ENCODE data around the gene RUVBL1. TPM values are rescaled to one million over a fixed set of nuclear protein-coding genes. Genes with fewer than 3 reads are reported as not detected.
"Not testable (repeated sequence)": the region's sequence is repeated elsewhere in the genome, so short reads cannot be mapped to it uniquely, and the experiment has no call there.

The RUVBL1 gene
- total and polyA plus RNA-seq, 11 donors, result 14.1 to 44.6 (median 26.2) TPM

- peaks cover 0 to 34% (median 10%) of the 10 kb centered on the region in 12 donors for H3K4me1 ChIP-seq
- TF ChIP-seq POLR2A (IDR thresholded peaks at IDR 0.05) (no peak), CTCF (IDR thresholded peaks at IDR 0.05) (no peak)
- DNase-seq (no peak), ATAC-seq (no peak)
- no peaks in the 10 kb centered on the region for H3K9me3 ChIP-seq
- H3K36me3 ChIP-seq, result peaks cover 0 to 7% (median 0%) of the 10 kb centered on the region in 9 donors
- H3K4me3 ChIP-seq, result no peak overlapping the region
- H3K27me3 ChIP-seq, result no peaks in the 10 kb centered on the region
- 72 to 97% (median 95%) methylated on average over 5 of the region's 5 CpGs for WGBS, 4 donors
- intact Hi-C loops (cut with DNase I), result loop anchor here in 2 of 10 donors (10.0 kb wide), 1 partner anchor 441 kb away; no protein-coding TSS in a partner anchor
- no peak overlapping the region for H3K27ac ChIP-seq
These were observed 39.8 kb upstream of the RUVBL1 start for GRCh38 chr3:128163432-128163831.

DNA sequence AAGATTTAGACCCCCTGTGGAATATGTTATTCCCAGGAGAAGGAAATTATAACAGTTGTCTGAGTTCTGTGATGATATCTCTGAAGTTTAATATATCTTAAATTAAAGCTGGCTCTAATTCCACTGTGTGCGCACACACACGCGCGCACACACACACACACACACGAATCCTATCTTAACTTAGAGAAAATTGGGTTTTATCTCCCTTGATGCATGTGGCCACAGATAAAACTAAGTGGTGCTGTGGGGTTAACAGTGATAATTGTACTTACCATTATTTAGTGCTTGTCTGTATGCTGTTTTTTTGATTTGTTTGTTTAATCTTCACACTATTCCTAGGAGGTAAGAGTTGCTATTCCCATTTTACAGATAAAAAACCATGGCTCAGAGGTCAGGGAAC, 37.0 kb upstream of the RUVBL1 start:
- Histone ChIP-seq H3K4me1 (peaks cover 0 to 26% (median 7%) of the 10 kb centered on the region in 12 donors), H3K27me3 (no peaks in the 10 kb centered on the region), H3K4me3 (no peak overlapping the region), H3K27ac (peak overlapping the region in 1 of 12 donors; percentile 10), H3K9me3 (peaks cover 0 to 10% (median 0%) of the 10 kb centered on the region in 12 donors), H3K36me3 (peaks cover 0 to 21% (median 6%) of the 10 kb centered on the region in 9 donors)
- no peak for DNase-seq
- intact Hi-C loops (cut with DNase I), result loop anchor here in 2 of 10 donors (10.0 kb wide), 1 partner anchor 444 kb away; no protein-coding TSS in a partner anchor
- TF ChIP-seq CTCF (IDR thresholded peaks at IDR 0.05) (no peak), POLR2A (IDR thresholded peaks at IDR 0.05) (no peak)
- 85 to 90% (median 90%) methylated on average over 5 of the region's 5 CpGs for WGBS, 4 donors
- ATAC-seq, result no peak

- Histone ChIP-seq H3K27ac (peak overlapping the region in 11 of 12 donors; percentile 9 to 97 (median 66)), H3K27me3 (no peaks in the 10 kb centered on the region), H3K4me1 (peaks cover 0 to 35% (median 21%) of the 10 kb centered on the region in 12 donors), H3K36me3 (peaks cover 0 to 19% (median 6%) of the 10 kb centered on the region in 9 donors), H3K9me3 (peaks cover 0 to 10% (median 0%) of the 10 kb centered on the region in 12 donors), H3K4me3 (no peak overlapping the region)
- intact Hi-C loops (cut with DNase I), result no loop called here
- ATAC-seq, result peak; percentile 68 to 80 (median 74)
- WGBS, 4 donors, result 47 to 62% (median 55%) methylated on average over 3 of the region's 3 CpGs
- DNase-seq, result no peak
- no peak for TF ChIP-seq CTCF (IDR thresholded peaks at IDR 0.05)
- TF ChIP-seq POLR2A (IDR thresholded peaks at IDR 0.05), result no peak
These were observed 32.2 kb upstream of the RUVBL1 start for GRCh38 chr3:128155616-128156360.

DNA sequence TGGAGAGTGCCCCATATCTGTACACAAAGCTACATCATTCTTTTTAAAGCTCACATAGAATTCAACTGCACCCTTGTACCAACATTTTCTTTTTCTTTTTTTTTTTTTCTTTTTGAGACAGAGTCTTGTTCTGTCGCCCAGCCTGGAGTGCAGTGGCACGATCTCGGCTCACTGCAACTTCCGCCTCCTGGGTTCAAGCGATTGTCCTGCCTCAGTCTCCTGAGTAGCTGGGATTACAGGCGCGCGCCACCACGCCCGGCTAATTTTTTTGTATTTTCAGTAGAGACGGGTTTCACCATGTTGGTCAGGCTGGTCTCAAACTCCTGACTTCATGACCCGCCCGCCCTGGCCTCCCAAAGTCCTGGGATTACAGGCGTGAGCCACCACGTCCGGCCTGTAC, 30.7 kb upstream of the RUVBL1 start:
- ATAC-seq; DNase-seq; H3K9me3 ChIP-seq; H3K27me3 ChIP-seq; intact Hi-C loops (cut with DNase I): not testable (repeated sequence)
- Histone ChIP-seq H3K4me1 (peaks cover 0 to 31% (median 16%) of the 10 kb centered on the region in 12 donors), H3K36me3 (peaks cover 0 to 19% (median 6%) of the 10 kb centered on the region in 9 donors), H3K27ac (peak overlapping the region in 11 of 12 donors; percentile 93 to 97 (median 94)), H3K4me3 (peak overlapping the region in 11 of 12 donors; percentile 74 to 99 (median 95))
- 86 to 90% (median 89%) methylated on average over 16 of the region's 16 CpGs for WGBS, 4 donors

All from heart left ventricle (tissue), 16 donors.